NCI-H446 treated with DMSO at 0.1 percent for 48 hours (cell line): Measurements from ENCODE around the gene ZYG11B.
"Not testable (repeated sequence)": the region's sequence is repeated elsewhere in the genome, so short reads cannot be mapped to it uniquely, and the experiment has no call there.

Source experiments
- DNase-seq: peaks from one replicate; lab custom pipeline; 2025; lab: John Stamatoyannopoulos, UW

Gene ZYG11B

GRCh38 chr1:52852854-52853253, 126.6 kb downstream of the ZYG11B start:
- DNase-seq, result no peak

DNA sequence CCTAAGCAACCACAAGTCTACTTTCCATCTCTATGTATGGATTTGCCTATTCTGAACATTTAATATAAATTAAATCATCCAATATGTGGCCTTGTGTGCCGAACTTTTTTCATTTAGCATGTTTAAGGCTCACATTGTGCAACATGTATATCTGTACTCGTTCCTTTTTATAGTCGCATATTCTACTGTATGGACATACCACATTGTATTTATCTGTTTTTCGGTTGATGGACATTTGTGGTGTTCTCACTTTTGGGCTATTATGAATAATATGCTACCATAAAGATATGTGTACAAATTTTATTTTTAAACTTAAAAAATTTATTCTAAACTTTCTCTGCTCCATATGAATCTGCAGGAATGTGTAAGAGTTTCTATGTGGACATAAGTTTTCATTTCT, 129.3 kb downstream of the ZYG11B start:
- no peak for DNase-seq

DNA sequence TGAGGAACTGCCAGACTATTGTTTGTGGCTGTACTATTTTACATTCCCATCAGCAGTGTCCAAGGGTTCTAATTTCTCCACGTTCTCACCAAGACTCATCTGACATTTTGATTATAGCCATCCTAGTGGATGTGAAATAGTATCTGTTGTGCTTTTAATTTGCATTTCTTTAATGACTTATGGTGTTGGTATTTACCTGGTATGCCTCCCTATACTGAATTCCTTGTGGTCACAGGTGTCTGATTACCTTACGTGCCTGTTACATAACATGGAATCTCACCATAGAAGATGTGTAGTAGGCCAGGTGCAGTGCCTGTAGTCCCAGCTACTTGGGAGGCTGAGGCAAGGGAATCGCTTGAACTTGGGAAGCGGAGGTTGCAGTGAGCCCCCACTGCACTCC, 129.8 kb downstream of the ZYG11B start:
- DNase-seq, result no peak

GRCh38 chr1:52857443-52857842, 131.2 kb downstream of the ZYG11B start:
- no peak for DNase-seq

- DNase-seq, result no peak
These were observed 136.6 kb downstream of the ZYG11B start for GRCh38 chr1:52862666-52863458.

GRCh38 chr1:52867087-52867863, 141.0 kb downstream of the ZYG11B start:
- no peak for DNase-seq

DNA sequence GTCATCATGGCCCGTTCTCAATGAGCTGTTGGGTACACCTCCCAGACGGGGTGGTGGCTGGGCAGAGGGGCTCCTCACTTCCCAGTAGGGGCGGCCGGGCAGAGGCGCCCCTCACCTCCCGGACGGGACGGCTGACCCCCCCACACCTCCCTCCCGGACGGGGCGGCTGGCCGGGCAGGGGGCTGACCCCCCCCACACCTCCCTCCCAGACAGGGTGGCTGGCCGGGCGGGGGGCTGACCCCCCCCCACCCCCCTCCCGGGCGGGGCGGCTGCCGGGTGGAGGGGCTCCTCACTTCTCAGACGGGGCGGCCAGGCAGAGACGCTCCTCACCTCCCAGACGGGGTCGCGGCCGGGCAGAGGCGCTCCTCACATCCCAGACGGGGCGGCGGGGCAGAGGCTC, 143.5 kb downstream of the ZYG11B start:
- DNase-seq, result not testable (repeated sequence)

GRCh38 chr1:52876843-52877242, 150.6 kb downstream of the ZYG11B start:
- DNase-seq, result no peak
